ENCODE data around the gene AMIGO2. TPM values are rescaled to one million over a fixed set of nuclear protein-coding genes. Genes with fewer than 3 reads are reported as not detected.

AMIGO2 gene
- total and polyA plus RNA-seq, 10 donors = 6.7 to 27.1 (median 18.0) TPM

DNA sequence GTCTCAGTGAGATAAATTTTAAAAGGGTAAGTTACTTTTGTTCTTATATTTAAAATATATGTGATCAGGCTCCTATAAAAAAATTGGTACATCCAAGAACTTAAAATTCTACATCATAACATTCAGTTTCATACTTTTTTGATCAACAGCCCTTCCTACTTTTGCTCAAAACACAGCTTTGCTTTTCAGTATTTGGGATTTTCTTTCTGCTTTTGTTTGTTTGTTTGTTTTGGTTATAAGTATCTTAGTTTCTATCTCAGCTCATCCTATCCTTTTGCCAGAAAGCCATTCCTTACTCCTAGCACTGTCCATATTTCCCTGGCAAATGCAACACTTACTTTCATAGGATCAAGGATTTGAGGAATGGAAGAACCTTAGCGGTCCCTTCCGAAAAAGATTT is 5.0 kb downstream of the AMIGO2 start:
- peaks cover 5 to 30% (median 20%) of the 10 kb centered on the region in 6 donors for H3K4me1 ChIP-seq
- H3K27me3 ChIP-seq (replicated peaks in 1 of 7) = no peaks in the 10 kb centered on the region
- TF ChIP-seq POLR2AphosphoS5 (IDR thresholded peaks at IDR 0.05) = no peak
- TF ChIP-seq POLR2A (IDR thresholded peaks at IDR 0.05) = no peak
- TF ChIP-seq, protein P1, sequence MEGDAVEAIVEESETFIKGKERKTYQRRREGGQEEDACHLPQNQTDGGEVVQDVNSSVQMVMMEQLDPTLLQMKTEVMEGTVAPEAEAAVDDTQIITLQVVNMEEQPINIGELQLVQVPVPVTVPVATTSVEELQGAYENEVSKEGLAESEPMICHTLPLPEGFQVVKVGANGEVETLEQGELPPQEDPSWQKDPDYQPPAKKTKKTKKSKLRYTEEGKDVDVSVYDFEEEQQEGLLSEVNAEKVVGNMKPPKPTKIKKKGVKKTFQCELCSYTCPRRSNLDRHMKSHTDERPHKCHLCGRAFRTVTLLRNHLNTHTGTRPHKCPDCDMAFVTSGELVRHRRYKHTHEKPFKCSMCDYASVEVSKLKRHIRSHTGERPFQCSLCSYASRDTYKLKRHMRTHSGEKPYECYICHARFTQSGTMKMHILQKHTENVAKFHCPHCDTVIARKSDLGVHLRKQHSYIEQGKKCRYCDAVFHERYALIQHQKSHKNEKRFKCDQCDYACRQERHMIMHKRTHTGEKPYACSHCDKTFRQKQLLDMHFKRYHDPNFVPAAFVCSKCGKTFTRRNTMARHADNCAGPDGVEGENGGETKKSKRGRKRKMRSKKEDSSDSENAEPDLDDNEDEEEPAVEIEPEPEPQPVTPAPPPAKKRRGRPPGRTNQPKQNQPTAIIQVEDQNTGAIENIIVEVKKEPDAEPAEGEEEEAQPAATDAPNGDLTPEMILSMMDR (IDR thresholded peaks at IDR 0.05 in 8 of 11, conservative IDR thresholded peaks at IDR 0.05 in 3 of 11) = no peak
- intact Hi-C loops (cut with DNase I; ENCODE audit: low total_unique reads) = no loop called here
- H3K36me3 ChIP-seq = no peaks in the 10 kb centered on the region
- H3K27ac ChIP-seq = no peak overlapping the region
- WGBS, 5 donors = 94 to 99% (median 96%) methylated on average over 2 of the region's 2 CpGs
- H3K4me3 ChIP-seq = no peak overlapping the region
- H3K9me3 ChIP-seq = no peaks in the 10 kb centered on the region
- DNase-seq = no peak

DNA sequence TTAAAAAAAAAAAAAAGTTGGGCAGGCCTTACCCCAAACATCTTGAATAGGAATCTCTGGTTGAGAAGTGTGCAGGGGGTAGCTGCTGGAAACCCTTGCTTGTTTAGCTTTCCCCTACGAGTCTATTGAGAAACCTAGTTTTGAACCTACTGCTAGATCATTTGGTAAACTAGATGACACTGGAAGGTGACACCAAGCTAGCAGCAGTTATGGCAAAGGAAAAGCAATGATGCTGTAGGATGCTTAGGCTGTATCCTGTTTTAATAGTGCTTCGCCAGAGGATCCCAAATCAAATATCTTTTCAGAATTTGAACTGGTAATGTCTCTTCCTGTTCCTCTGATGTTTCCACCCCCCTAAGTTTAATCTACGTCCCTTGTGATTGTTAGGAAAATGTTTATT is 5.8 kb downstream of the AMIGO2 start:
- no peak for TF ChIP-seq POLR2A (IDR thresholded peaks at IDR 0.05)
- TF ChIP-seq, protein P1 (IDR thresholded peaks at IDR 0.05 in 8 of 11, conservative IDR thresholded peaks at IDR 0.05 in 3 of 11) = no peak
- no peak for TF ChIP-seq POLR2AphosphoS5 (IDR thresholded peaks at IDR 0.05)
- DNase-seq = no peak
- Histone ChIP-seq H3K9me3 (no peaks in the 10 kb centered on the region), H3K4me1 (peaks cover 5 to 25% (median 19%) of the 10 kb centered on the region in 6 donors), H3K27me3 (replicated peaks in 1 of 7) (no peaks in the 10 kb centered on the region), H3K27ac (no peak overlapping the region), H3K4me3 (no peak overlapping the region), H3K36me3 (no peaks in the 10 kb centered on the region)
- WGBS, 5 donors = 88 to 94% (median 91%) methylated on average over 3 of the region's 3 CpGs
- intact Hi-C loops (cut with DNase I; ENCODE audit: low total_unique reads) = no loop called here

DNA sequence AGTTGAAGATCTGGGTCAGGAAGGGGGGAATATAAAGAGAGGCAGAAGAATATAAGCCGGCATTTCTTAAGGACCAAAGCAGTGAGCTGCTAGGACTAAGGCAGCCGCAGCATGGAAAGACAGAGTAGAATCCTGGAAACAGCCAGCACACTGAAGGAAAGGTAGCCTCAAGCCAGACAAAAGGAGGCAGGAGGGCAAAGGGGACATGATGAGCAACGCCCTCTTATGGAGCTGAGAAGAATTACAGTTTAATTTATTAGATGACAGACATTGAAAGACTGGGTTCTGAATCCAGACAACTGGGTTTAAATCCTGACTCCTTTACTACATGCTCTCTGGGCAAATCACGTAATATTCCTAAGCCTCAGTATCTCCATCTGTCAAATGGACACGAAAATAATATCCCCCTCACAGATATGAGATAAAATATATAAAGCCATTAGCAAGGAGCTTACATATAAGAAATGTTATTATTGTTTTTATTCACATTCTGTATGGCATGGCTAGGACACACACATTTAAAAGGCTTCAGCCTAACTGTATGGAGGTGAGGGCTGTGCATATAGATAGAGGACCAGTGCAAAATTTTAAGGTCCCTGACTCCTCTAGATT is 8.4 kb downstream of the AMIGO2 start:
- Histone ChIP-seq H3K9me3 (no peaks in the 10 kb centered on the region), H3K4me3 (no peak overlapping the region), H3K27ac (no peak overlapping the region), H3K36me3 (no peaks in the 10 kb centered on the region), H3K27me3 (replicated peaks in 1 of 7) (no peaks in the 10 kb centered on the region), H3K4me1 (no peaks in the 10 kb centered on the region)
- intact Hi-C loops (cut with DNase I; ENCODE audit: low total_unique reads) = no loop called here
- no peak for DNase-seq
- WGBS, 5 donors = 36 to 59% (median 52%) methylated on average over 5 of the region's 5 CpGs
- TF ChIP-seq POLR2A (IDR thresholded peaks at IDR 0.05) (no peak), POLR2AphosphoS5 (IDR thresholded peaks at IDR 0.05) (no peak)
- TF ChIP-seq, protein P1 (IDR thresholded peaks at IDR 0.05 in 8 of 11, conservative IDR thresholded peaks at IDR 0.05 in 3 of 11) = peak in 6 of 11 experiments; percentile 34 to 53 (median 42)

DNA sequence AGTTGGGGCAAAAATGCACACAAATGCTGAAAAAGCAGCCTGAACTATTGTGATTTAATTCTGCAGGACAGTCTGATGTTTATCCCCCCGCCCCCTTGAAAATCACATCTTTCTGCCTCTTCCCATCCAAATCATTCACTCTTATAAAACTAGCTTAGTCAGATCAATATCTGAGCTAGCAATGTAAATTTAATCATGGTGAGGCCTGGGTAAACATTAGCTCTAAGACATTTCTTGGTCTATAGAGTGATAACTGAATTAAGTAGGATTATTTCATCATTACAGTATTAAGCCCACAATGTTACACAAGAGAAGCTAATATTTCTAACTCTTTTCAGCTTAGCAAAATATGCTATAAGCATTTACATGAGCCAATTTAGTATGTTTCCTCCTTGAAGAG is 9.4 kb downstream of the AMIGO2 start:
- Histone ChIP-seq H3K4me1 (no peaks in the 10 kb centered on the region), H3K27me3 (replicated peaks in 1 of 7) (no peaks in the 10 kb centered on the region), H3K36me3 (no peaks in the 10 kb centered on the region), H3K27ac (no peak overlapping the region), H3K4me3 (no peak overlapping the region), H3K9me3 (no peaks in the 10 kb centered on the region)
- WGBS, 5 donors = 91 to 98% (median 94%) methylated on average over 1 of the region's 1 CpG
- intact Hi-C loops (cut with DNase I; ENCODE audit: low total_unique reads) = no loop called here
- DNase-seq = no peak
- TF ChIP-seq POLR2AphosphoS5 (IDR thresholded peaks at IDR 0.05) = no peak
- TF ChIP-seq, protein P1 (IDR thresholded peaks at IDR 0.05 in 8 of 11, conservative IDR thresholded peaks at IDR 0.05 in 3 of 11) = no peak
- no peak for TF ChIP-seq POLR2A (IDR thresholded peaks at IDR 0.05)
